NCI-H2029 treated with DMSO at 0.1 percent for 48 hours (cell line): Measurements from ENCODE around the gene DTNA.
"Not testable (repeated sequence)": the region's sequence is repeated elsewhere in the genome, so short reads cannot be mapped to it uniquely, and the experiment has no call there.

Source experiments
- DNase-seq: peaks from one replicate; lab custom pipeline; 2025; lab: John Stamatoyannopoulos, UW

The DTNA gene

GRCh38 chr18:34709750-34710441 lies at the start of gene DTNA:
DTNA (plus strand) TSS chr18:34710298; CDS start chr18:34755977, 45,679 bp downstream.
- DNase-seq, result no peak

GRCh38 chr18:34660572-34660971 lies 49.5 kb upstream of the DTNA start:
- no peak for DNase-seq

- peak; percentile 15 for DNase-seq
Observed at GRCh38 chr18:34661464-34662087, 48.5 kb upstream of the DTNA start.

GRCh38 chr18:34676816-34677574 lies 33.1 kb upstream of the DTNA start:
- DNase-seq, result no peak

- not testable (repeated sequence) for DNase-seq
Observed at GRCh38 chr18:34689750-34690149, 20.3 kb upstream of the DTNA start.

GRCh38 chr18:34691614-34692013 lies 18.5 kb upstream of the DTNA start:
- DNase-seq, result no peak

- DNase-seq, result peak; percentile 62
Observed at GRCh38 chr18:34694591-34695165, 15.4 kb upstream of the DTNA start.

- no peak for DNase-seq
Observed at GRCh38 chr18:34695310-34695709, 14.8 kb upstream of the DTNA start.

GRCh38 chr18:34696671-34697070 lies 13.4 kb upstream of the DTNA start:
- DNase-seq, result no peak

GRCh38 chr18:34697233-34697632 lies 12.9 kb upstream of the DTNA start:
- no peak for DNase-seq

GRCh38 chr18:34697891-34698290 lies 12.2 kb upstream of the DTNA start:
- DNase-seq, result no peak

GRCh38 chr18:34701911-34702310 lies 8.2 kb upstream of the DTNA start:
- no peak for DNase-seq

GRCh38 chr18:34702814-34703213 lies 7.3 kb upstream of the DTNA start:
- DNase-seq, result no peak

GRCh38 chr18:34704074-34704473 lies 6.0 kb upstream of the DTNA start:
- DNase-seq, result no peak

- DNase-seq, result no peak
Observed at GRCh38 chr18:34704823-34705222, 5.3 kb upstream of the DTNA start.

GRCh38 chr18:34707670-34708069 lies 2.4 kb upstream of the DTNA start:
- peak; percentile 25 for DNase-seq

GRCh38 chr18:34709104-34709503 lies 994 bp upstream of the DTNA start:
- DNase-seq, result no peak

- no peak for DNase-seq
Observed at GRCh38 chr18:34710458-34710914, 388 bp downstream of the DTNA start.

GRCh38 chr18:34710934-34711333 lies 836 bp downstream of the DTNA start:
- no peak for DNase-seq

GRCh38 chr18:34716111-34716510 lies 6.0 kb downstream of the DTNA start:
- DNase-seq, result not testable (repeated sequence)

- no peak for DNase-seq
Observed at GRCh38 chr18:34718610-34719009, 8.5 kb downstream of the DTNA start.

GRCh38 chr18:34720220-34720619 lies 10.1 kb downstream of the DTNA start:
- DNase-seq, result no peak

GRCh38 chr18:34723143-34723542 lies 13.0 kb downstream of the DTNA start:
- DNase-seq, result no peak
